Left colon (tissue), 2 donors: Measurements from ENCODE around the gene AJAP1. TPM values are rescaled to one million over a fixed set of nuclear protein-coding genes. Genes with fewer than 3 reads are reported as not detected.

Source experiments
- ATAC-seq: fragments of 200-7000 bp; cut with Tn5 transposase; one replicate; pipeline ENCODE4 v1.9.1; 2020; ENCODE audit warnings: mild to moderate bottlenecking, moderate library complexity
- DNase-seq, 2 donors: peaks; one replicate each; pipeline ENCODE4 v3.0.0-alpha.2; 2020
- intact Hi-C, 2 donors: fragments of 100-400 bp; cut with DNase I in 1 of 2; cut with micrococcal nuclease in 1 of 2; formaldehyde crosslinking; loops; one replicate each; pipeline versions ENCODE4 v1.11.2 to v1.14.0; 2022; cut with DNase I, micrococcal nuclease
- total RNA-seq, 2 donors: library from RNA; stranded (reverse); fragmentation: NEBNext Ultra II Directional; extraction: Animal tissue kit (Norgen Biotek cat#: 25700); gene quantifications; one replicate each; pipeline ENCODE4 v1.2.1, GENCODE V29; 2021
- donor health status: DM: no; HTN: no; CAD: no.
- donor health status: DM: yes; HTN: yes; CAD: no.

The AJAP1 gene
- total RNA-seq, 2 donors from 2014 or later: 0.08 to 0.49 TPM

DNA sequence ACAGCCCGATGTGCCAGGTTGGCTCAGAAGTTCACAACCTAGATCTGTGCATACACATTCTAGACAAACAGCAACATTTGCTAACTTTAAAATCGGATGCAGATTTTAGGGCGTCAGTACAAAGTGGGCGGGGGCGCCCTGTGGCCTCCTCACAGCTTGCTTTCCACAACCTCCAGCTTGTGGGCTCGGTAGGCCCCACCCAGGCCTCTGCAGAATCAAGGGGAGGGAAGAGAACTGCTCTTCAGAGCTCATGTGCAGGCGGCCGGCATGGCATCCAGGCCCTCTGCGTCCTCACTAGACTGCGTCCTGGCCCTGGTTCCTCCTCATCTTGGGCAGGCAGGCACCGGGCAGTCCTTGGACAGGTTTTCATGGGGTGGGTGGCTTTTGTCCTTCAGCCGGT lies 59.3 kb downstream of the AJAP1 start:
- no peak for ATAC-seq
- intact Hi-C loops: no loop called here
- DNase-seq: no peak

DNA sequence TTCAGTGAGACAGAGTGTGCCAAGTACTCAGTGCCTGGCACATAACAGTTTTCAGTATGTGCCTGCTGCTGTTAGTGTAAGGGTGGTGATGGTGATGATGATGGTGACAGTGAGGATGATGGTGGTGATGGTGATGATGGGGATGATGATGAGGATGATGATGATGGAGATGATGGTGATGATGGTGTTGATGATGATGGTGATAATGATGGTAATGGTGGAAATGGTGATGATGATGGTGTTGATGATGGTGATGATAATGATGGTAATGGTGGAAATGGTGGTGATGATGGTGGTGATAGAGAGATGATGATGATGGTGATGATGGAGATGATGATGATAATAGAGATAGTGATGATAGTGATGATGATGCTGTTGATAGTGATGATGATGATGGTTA lies 62.0 kb downstream of the AJAP1 start:
- ATAC-seq: no peak
- DNase-seq: no peak
- intact Hi-C loops: no loop called here

DNA sequence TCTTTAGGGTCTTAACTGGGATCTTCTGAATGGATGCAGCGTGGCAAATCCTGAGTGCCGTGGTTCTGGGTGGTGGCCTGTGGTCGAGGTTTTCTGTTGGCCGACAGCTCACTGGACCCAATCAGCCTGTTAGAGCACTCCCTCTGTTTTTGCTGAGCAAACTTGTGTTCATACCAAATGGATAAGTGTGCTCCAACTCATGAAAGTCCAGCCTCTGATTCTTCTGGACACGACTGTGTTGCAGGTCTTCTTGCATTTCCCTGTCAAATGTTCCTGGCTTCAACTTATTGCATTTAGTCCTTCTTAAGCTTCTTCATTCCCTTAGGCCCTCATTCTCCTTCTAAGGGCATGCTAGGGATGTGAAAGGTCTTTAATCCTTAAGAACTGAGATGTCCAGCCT lies 63.7 kb downstream of the AJAP1 start:
- ATAC-seq (no peak), DNase-seq (no peak)
- intact Hi-C loops: no loop called here

DNA sequence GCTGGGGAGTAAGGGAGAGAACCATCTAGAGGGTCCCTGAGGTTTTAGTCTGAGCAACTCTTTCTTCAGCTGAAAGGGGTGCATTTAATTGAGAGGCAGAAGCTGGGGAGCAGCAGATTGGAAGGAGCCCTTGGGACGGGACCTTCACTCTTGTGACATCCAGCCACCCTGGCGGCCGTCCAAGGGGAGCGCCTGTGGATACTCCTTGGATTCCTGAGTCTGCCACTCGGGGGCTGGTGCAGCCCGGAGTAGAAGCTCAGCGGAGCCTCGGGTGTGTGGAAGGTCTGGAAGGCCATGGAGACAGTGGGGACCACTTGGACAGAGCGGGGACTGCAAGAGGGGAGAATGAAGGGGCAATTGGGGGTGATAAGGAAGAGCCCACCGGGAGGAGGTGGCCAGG lies 68.7 kb downstream of the AJAP1 start:
- no peak for DNase-seq
- intact Hi-C loops: no loop called here
- ATAC-seq: no peak

DNA sequence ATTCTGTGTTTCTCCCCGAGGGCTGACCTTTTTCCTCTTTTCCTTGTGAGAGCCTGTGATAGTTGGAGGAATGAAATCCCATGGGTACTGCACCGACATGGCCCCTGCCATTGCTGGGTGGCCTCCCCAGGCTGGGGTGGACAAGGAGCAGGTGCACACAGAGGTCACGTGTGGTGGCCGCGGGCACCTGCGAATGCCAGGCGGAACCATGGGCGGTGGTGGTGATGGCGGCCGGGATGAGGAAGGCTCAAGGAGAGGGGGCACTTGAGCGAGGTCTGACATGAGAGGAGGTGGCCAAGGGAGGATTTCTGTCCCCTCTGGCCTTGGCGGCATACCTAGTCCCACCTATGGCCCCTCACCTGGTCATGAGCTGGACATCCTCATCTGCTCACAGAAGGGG lies 69.6 kb downstream of the AJAP1 start:
- intact Hi-C loops: no loop called here

DNA sequence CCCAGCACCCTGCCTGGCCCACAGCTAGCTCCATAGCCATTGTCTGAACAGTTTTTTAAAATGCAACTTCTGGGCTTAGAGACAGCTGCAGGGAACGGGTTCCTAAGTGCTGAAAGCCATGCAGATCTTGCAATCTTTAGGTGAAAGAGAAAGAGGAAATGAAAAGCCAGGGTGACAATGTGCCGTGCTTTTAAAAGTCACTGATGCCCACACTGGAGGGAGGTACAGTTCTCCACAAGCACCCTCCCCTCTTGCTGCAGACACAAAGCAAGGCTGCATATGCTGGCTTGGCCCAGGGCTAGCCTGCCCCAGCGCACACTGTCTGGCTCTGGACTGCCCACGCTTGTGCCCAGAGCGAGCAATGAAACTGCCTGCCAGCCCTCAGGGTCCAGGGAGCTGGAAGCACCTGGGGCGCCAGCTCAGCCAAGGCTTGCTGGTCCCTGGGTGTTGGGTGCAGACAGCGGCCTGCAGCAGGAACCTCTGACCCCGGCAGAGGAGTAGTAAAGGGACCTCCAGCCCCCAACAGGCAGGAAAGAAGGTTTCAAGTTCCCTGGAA lies 70.4 kb downstream of the AJAP1 start:
- intact Hi-C loops: no loop called here
- DNase-seq: no peak
- ATAC-seq: no peak

More for the DNA sequence above, 69.6 kb downstream of the AJAP1 start:
- DNase-seq (no peak), ATAC-seq (no peak)

DNA sequence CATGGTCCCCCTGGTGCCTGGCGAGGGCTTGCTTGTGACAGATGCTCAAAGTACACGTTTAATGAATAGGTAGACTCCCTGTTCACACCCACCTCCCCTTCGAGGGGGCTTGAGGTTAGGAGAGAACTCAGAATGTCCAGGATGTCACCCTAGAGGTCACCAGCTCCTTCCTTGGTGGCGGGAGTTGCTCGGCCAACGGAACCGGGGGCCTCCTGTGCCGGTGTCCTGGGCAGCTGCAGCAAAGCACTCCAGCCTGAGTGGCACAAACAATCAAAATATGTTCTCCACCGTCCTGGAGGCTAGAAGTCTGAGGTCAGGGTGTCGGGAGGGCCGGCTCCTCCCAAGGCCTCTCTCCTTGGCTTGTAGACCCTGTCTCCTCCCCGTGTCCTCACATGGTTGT lies 71.0 kb downstream of the AJAP1 start:
- intact Hi-C loops: no loop called here
- DNase-seq (no peak), ATAC-seq (no peak)

DNA sequence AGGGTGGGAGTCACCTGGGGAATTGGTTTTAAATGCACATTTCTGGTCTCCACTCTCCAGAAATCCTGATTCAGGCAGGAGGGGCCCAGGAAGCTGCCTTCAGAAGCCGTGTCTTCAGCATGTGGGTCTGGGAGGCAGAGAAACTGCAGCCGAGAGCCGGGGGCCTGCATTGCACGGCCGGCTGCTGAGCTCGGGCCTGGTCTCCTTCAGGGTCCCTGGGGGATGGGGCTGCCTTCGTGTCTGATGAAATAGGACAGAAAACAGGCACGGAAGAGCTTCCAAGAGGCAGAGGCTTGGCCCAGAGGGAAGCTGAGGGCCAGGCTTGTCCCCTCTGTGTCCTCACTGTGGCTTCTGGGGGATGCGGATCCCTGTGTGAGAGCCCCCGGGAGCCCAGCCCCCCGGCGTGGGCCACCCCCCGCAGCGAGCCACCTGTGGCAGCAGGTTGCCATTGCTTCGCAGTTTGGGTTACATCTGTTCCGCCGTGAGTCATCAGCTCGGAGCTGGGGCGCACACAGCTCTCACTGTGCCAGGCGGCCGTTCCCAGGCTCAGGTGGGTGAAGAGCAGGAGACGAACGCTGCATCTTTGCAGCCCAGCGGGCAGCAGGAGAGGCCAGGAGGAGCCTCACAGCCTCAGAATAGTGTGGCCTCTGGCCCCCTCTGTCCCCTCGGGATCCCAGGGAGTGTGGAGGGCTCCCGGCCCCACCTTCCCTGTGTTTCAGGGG lies 72.4 kb downstream of the AJAP1 start:
- no peak for ATAC-seq
- intact Hi-C loops: no loop called here
- no peak for DNase-seq

DNA sequence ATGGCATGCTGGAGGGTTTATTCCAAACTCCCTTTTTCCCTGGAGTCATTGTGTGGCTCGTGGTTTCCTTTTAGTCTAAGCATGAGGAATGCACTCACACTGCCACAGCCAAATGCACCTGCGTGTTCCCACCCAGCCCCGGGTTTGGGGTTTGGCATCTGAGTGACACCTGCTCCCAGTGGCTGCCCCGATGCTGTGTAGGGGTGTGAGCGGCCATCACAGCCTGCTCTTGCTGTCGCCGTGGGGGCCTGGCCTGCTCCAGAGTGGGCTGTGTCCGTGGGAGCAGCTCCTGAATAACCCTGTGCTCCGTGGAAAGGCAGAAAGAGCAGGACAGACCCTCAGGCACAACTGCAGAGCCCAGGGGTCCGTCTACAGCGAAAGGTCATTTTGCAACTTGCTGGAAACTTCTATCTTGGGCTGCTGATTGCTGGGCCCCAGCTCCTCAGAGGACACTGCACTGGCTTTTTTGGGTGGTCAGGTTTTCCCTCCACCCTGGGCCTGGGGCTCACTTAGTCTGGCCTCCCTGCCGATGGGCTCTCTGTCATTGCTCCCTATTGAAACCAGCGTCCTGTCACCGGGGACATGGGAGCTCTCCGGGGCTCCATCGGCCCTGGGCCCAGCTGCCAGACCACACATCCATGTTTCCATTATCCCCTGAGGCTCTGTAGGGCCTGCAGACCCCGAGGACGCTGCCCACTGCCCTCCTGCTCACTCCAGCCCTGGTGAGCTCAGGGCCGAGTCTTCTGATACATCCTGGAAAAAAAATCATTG lies 74.1 kb downstream of the AJAP1 start:
- no peak for DNase-seq
- intact Hi-C loops: no loop called here
- no peak for ATAC-seq

DNA sequence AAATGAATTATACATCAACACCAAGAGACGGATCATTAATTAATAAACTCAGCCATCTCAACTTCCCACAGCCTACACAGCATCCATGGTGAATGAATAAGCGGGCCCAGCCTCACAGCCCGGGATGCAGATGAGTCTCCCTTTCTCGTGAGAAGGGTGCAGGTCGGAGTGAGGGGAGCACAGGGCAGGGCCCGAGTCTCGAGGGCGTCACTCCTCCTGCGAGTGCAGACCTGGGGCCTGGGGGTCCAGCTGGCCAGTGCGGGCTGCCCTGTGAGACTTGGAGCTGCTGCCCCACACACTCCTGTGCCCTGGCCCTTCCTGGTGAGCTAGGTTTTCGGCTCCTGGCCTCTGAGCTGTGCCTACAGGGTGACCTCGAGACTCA lies 74.7 kb downstream of the AJAP1 start:
- no peak for ATAC-seq
- intact Hi-C loops: no loop called here

DNA sequence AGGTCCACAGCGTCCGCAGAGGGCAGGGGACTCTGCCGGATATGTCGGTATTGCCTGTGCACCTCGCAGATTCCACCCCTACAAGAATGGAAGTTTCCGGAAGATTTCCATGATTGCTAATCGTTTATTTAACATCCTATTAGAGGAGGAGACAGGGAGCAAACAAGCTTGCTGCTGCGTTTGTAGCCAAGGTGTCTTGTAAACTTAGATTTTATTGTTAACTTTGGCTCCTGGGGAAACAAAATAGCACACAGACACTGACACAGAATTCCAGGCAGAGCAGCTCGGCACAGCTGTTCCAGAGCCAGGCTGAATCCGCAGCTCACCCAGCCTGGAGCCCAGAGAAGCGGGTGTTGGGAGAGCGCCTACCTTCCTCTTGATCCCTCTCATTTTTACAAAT lies 75.7 kb downstream of the AJAP1 start:
- intact Hi-C loops: no loop called here
- DNase-seq (no peak), ATAC-seq (no peak)

More for the DNA sequence above, 74.7 kb downstream of the AJAP1 start:
- no peak for DNase-seq

DNA sequence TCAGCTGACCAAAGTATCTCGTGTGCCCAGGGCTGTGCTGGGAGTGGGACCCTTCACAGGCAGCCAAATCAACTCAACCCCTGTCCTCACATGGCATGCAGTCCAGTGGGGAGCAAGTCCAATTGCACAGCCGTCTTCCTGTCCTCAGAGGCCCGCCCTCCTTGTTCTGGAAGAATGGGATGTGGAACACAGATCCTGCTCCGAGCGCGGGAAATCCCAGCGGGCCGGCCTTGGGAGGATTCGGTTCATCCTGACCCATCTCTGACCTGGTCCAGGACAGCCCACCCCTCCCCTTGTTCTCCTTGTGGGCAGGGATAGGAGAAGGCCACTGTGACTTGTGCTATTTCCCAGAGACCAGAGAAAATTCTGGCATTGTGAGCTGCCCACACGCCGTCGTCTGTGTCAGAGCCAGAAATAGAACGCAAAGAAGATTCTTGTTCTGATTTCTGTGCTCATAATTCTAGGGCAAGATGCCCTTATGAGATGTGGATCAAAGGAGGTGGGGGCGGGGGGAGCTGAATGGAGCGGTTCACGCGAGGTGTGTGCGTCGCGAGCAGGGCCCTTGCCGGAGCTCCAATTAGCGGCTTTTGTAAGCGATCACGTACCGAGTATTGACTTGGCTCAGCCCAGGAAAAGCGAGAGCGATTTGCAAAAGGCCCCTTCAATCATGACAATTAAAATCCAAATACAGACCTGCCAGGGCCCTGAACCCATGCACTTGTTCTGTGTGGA lies 79.2 kb downstream of the AJAP1 start:
- DNase-seq (no peak), ATAC-seq (no peak)
- intact Hi-C loops: no loop called here

DNA sequence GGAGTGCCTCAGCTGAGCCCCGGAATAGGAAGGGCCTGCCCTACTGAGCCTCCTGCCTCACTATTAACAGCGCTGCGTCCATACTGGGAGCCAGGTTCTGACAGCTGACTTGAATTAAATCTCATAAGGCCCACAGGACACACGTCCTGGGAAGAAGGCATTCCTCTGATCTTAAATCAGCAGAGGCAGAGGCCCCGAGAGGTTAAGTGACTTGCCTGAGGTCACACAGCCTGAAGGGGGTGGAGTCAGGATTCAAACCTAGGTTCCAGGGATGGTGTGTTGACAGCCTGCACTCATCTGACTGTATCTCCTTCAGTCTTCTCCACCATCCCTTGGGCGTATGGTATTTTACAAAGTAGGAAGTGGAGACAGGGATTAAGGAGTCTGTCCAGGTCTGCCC lies 79.8 kb downstream of the AJAP1 start:
- DNase-seq (no peak), ATAC-seq (no peak)
- intact Hi-C loops: no loop called here

DNA sequence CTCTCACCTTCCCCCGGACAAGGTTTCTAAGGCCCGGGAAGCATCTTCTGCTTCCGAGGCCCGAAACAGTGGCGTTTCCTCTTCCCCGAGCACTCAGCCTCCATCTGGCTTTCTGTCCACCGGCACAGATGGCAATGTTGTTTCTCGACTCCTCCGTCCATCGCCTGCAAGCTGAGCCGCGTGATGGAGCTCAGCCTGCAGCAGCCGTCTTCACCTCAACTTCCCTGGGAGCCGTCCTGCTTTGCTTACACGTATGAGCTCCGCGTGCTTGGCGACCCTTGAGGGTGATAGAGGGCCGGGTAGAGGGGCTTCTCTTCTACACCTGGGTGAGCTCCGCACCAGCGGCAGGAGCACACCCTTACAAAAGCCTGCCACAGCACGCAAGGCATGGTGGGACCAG lies 80.4 kb downstream of the AJAP1 start:
- DNase-seq: no peak
- intact Hi-C loops: no loop called here
- ATAC-seq: no peak

DNA sequence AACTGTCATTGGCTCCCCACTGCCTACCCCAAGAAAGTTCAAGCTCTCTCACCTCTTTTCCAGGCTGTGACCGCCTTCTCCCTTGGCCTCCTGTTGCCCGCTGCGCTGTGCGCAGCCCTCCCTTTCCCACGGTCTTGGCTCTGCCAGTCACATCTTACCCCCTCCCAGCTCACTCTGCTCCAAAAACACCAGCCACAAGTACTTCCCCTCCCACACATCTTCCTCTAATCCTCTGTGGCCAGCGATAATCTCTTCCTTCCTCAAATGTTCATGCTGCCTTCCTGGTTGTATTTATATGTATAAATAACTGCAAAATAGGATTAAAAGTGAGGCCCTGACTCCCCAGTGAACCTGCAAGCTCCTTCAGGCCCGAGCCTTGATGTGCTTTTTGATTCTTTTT lies 81.8 kb downstream of the AJAP1 start:
- DNase-seq (no peak), ATAC-seq (no peak)
- intact Hi-C loops: no loop called here

DNA sequence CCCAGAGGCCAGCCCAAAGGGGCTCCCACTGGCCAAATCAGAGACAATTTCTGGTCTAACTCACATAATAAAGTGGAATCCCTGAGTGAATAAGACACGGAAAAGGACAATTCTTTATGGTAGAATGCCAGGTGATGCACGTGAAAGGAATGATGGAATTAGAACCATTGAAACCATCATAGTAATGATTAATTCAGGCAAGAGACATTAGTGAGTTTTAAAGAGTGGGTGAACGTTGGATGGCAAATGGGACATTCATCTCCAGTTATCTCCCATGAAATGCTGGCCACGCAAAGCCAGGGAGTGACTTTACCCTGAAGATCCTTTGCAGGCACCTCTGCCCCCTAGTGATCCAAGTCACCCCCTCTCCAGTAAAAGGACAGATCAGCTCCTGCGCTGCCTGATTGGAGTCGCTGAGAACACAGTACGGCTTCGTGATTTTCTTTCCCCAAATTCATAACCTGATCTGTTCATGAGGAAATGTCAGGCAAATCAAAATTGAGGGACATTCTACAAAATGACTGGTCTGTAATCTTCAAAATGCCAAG lies 87.5 kb downstream of the AJAP1 start:
- no peak for ATAC-seq
- DNase-seq: no peak
- intact Hi-C loops: no loop called here

DNA sequence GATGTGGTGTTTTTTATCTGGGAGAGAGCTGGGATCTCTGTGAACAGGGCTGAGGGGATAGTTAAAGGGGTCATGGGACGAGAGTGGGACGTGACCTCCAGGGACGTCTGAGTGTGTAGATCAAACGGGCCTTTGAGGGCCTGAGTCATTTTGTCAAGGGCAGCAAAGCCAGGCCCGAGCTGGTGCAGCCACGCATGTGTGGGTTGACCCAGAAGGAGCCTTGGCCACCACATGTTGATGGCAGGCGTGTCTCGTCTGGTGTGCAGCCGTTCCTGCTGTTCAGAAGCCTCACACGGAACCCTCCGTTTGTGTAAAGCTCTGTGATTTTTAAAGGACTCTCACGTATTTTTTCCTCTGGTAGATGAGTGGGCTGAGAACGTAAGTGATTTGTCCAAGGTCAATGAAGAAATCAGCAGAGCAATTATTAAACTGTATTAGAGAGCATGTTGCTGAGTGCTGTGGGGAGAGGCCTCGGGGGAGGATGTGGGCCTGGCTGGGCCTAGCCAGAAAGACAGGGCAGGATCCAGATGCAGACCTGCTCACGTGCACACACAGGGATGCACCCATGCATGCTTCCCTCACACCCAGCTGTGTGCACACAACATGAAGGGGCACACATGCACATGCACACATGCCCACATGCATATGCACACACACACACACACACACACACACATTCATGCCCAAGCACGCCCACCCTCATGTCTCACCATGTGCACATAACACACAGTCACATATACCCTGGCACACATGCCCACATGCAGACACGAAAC lies 89.8 kb downstream of the AJAP1 start:
- ATAC-seq: no peak
- intact Hi-C loops: no loop called here
- no peak for DNase-seq

DNA sequence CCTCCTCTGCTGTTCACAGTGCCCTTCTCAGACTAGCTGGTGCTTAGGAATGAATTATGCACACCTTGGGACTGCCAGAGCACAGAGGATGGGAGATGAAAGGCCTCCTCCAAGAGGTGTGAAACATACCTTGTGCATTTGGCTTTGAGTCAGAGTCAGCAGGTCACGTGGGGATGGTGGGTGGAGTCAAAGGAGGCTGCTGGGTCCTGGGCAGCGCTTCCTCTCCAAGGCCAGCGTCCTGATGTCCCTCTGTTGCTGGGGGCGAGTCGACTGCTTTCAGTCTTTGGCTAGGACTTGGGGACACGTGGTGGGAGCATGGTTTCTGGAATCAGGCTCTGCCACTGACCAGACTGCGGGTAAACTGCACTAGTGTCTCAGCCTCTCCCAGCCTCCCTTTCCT lies 91.2 kb downstream of the AJAP1 start:
- DNase-seq: no peak
- intact Hi-C loops: no loop called here
- no peak for ATAC-seq

DNA sequence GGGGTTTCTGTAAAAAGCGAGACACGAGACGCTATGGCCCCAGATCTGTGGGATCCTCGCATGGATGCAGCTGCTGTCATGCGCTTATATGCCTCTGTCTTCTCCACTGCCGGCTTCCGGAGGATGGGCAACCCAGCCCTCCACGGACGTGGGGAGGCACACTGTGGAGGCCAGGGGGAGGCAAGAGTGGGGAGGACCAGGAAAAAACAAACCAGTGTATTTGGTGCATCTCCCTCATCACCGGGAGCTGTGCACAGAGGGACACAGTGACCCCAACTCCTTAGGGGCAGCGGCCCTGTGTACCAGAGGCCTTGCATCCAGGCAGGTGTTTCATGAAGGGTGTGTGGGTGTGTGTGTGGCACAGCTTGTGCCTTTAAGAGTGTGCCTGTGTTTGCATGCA lies 95.0 kb downstream of the AJAP1 start:
- intact Hi-C loops: no loop called here
- ATAC-seq (no peak), DNase-seq (no peak)
